GM12891 (cell line): ENCODE data around the gene LTBP1.

Experiments
- PAX5 ChIP-seq: IDR thresholded peaks from 2 replicates; pipeline ENCODE4 v1.6.1; 2011; ENCODE audit warnings: low read length, moderate library complexity, mild to moderate bottlenecking; ENCODE audit not compliant: insufficient read depth, severe bottlenecking
- POLR2A ChIP-seq: IDR thresholded peaks from 2 replicates; pipeline ENCODE4 v1.6.1; 2011; ENCODE audit warnings: low read depth, low read length, control low read depth
- POLR2AphosphoS5 ChIP-seq: IDR thresholded peaks from 2 replicates; pipeline ENCODE4 v1.6.1; 2011; ENCODE audit warnings: low read depth, low read length, control low read depth

DNA sequence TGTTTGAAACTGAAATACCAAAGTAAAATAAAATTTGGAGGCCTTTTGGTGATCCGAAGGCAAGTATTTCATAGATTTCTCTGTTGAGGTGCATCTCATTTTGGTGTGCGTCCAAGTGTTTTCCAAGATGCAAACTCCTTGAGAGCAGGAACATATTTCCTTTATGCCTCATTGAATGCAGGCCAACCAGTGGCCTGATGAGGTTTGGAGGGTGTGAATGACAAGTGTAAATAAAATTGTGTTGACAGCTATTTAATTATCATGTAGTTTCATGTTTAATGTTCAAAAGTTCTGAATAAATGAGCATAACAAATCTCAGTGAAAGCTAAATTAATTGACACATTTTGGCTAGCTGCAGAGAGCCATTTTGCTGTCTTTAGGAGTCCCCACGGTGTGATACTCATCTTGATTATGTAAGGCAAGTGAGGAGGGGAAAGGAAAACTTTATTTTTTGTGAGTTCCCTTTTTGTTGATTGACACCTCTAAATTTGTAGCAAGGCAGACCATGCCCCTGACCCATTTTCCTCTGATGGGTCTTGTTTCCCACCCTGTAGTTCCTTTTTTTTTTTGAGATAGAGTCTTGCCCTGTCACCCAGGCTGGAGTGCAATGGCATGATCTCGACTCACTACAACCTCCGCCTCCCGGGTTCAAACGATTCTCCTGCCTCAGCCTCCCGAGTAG is 6.3 kb upstream of the LTBP1 start:
- no peak for TF ChIP-seq POLR2AphosphoS5
- TF ChIP-seq POLR2A, result no peak
- TF ChIP-seq PAX5, result no peak
